Measurements from ENCODE around the gene TMEM203.
"Not testable (repeated sequence)": the region's sequence is repeated elsewhere in the genome, so short reads cannot be mapped to it uniquely, and the experiment has no call there.

Gene TMEM203

GRCh38 chr9:137240318-137240840 lies 34.9 kb upstream of the TMEM203 start:
- H3K4me3 ChIP-seq (ENCODE audit: low read depth, low read length) = peak overlapping the region; percentile 61
- DNase-seq (ENCODE audit: low read depth) = peak; percentile 18
- TF ChIP-seq CTCF (IDR thresholded peaks at IDR 0.05; ENCODE audit: low read depth, low read length, missing control alignments) = no peak
- in situ Hi-C loops (cut with HindIII; ENCODE audit: low sequenced_read_pairs) = no loop called here

GRCh38 chr9:137239541-137240200 lies 34.2 kb upstream of the TMEM203 start:
- DNase-seq (ENCODE audit: low read depth); in situ Hi-C loops (cut with HindIII; ENCODE audit: low sequenced_read_pairs): not testable (repeated sequence)
- peak overlapping the region; percentile 61 for H3K4me3 ChIP-seq (ENCODE audit: low read depth, low read length)

- in situ Hi-C loops (cut with HindIII; ENCODE audit: low sequenced_read_pairs) = no loop called here
- H3K4me3 ChIP-seq (ENCODE audit: low read depth, low read length) = no peak overlapping the region
- TF ChIP-seq CTCF (IDR thresholded peaks at IDR 0.05; ENCODE audit: low read depth, low read length, missing control alignments) = no peak
- DNase-seq (ENCODE audit: low read depth) = no peak
Measured at GRCh38 chr9:137237759-137238726, 32.6 kb upstream of the TMEM203 start.

GRCh38 chr9:137236936-137237421 lies 31.5 kb upstream of the TMEM203 start:
- no peak for DNase-seq (ENCODE audit: low read depth)
- no peak for TF ChIP-seq CTCF (IDR thresholded peaks at IDR 0.05; ENCODE audit: low read depth, low read length, missing control alignments)
- H3K4me3 ChIP-seq (ENCODE audit: low read depth, low read length) = no peak overlapping the region
- in situ Hi-C loops (cut with HindIII; ENCODE audit: low sequenced_read_pairs) = no loop called here

GRCh38 chr9:137236238-137236935 lies 30.9 kb upstream of the TMEM203 start:
- peak; percentile 50 for DNase-seq (ENCODE audit: low read depth)
- TF ChIP-seq CTCF (IDR thresholded peaks at IDR 0.05; ENCODE audit: low read depth, low read length, missing control alignments) = peak; percentile 98
- in situ Hi-C loops (cut with HindIII; ENCODE audit: low sequenced_read_pairs) = no loop called here
- no peak overlapping the region for H3K4me3 ChIP-seq (ENCODE audit: low read depth, low read length)

- TF ChIP-seq CTCF (IDR thresholded peaks at IDR 0.05; ENCODE audit: low read depth, low read length, missing control alignments) = no peak
- no peak for DNase-seq (ENCODE audit: low read depth)
- in situ Hi-C loops (cut with HindIII; ENCODE audit: low sequenced_read_pairs) = no loop called here
- no peak overlapping the region for H3K4me3 ChIP-seq (ENCODE audit: low read depth, low read length)
Measured at GRCh38 chr9:137235424-137236237, 30.2 kb upstream of the TMEM203 start.

Data from astrocyte of the cerebellum (primary cell).